Caki2 (cell line): ENCODE data around the gene TTLL11. TPM values are rescaled to one million over a fixed set of nuclear protein-coding genes. Genes with fewer than 3 reads are reported as not detected.

ENCODE experiments used
- DNase-seq: peaks from one replicate; pipeline ENCODE4 v3.0.0-alpha.2; 2015; ENCODE audit warnings: low read depth
- in situ Hi-C: cut with HindIII; loops from 2 replicates; pipeline ENCODE4 v1.10.0; 2016; ENCODE audit warnings: low sequenced_read_pairs, low pct_unique_long_range_greater_than_20kb, mixed read lengths
- total RNA-seq: library from RNA; depleted of rRNA; stranded (reverse); fragments of >200 nt; shearing (Covaris generic); gene quantifications from 2 replicates; pipeline ENCODE4 v1.2.3, GENCODE V29; 2014; ENCODE audit warnings: low replicate concordance

The TTLL11 gene
- total RNA-seq, 1 experiment from 2014 or later: 1.7 TPM

DNA sequence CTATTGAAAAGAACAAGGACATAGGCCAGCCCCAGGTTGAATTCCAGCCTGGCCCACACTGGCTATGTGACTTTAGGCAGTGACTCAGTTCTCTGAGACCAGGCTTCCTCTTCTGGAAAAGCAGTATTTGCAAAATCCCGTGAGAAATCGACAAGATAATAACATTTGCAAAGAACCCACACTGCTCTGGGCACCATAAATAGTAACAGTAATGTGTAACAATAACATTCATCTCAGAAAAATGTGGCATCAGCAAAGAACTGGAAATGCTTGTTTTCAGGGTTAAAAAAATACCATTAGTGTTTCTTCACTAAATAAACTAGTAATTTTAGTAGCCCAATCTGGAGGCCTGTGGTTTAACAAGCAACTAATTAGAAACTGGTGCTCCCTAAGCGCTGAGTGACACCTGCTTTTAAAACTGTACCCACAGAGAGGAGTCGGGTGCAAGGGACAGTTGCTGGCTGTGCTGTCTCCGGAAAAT is 148.4 kb downstream of the TTLL11 start:
- no peak for DNase-seq
- in situ Hi-C loops: no loop called here

- no peak for DNase-seq
- in situ Hi-C loops: no loop called here
Measured at GRCh38 chr9:121943463-121943862, 149.6 kb downstream of the TTLL11 start.

DNA sequence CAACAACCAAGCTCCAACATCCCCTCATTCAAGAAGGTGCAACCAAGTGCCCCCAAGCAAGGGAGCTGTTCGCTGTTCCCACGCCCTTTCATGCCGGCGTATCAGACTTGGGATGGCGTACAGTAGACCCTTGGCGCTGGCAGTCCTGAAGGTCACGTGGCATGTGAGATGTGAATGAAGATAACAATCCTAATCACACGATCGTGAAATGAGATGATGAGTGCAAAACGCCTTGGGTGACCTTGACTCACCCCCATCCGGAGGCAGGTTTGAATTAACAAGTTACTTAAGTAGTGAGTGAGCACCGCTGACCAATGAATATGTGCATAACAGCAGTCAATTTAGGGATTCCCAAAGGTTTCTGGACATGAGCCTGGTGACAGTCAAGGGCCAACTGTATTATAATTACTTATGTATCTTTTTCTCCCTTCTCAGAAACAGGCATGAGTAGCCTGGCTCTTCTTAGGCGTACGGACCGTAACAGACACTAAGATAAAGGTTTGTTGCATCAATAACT is 150.2 kb downstream of the TTLL11 start:
- no peak for DNase-seq
- in situ Hi-C loops: no loop called here

DNA sequence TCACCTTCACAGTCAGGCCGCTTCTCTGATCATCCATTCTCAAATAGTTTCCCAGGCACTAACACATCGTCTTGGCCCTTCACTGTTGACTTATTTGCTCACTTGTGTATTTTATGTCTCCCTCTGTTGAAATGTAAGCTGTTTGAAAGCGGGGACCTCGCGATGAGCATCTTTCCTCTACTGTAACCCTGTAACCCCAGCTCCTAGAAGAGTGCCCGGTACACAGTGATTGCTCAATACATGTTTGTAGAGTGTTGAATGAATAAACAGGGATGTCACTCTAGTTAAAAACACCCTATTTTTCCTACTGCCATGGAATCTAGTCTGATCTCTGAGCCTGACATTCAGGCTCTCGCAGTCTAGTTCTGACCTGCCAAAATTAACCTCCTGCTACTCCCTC is 150.8 kb downstream of the TTLL11 start:
- in situ Hi-C loops: no loop called here

DNA sequence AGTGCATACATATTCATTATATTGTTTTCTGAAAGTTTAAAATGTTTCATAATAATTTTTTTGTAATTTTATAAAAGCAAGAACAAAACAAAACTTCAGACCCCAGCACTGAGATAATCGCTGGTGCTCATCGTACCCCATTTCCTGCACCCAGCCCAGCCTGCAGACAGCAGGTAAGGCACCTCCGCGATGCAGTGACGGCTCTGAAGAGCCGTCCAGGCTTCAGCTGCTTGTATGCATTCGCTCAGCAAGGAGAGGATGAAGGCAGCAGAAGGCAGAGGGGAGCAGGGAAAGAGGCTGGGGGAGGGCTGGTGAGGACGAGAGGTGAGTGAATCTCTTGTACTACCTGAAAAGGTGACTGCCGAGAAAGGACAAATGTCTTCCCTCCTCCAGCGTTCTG is 153.5 kb downstream of the TTLL11 start:
- no peak for DNase-seq
- in situ Hi-C loops: no loop called here

More for the DNA sequence above, 150.8 kb downstream of the TTLL11 start:
- DNase-seq: no peak

DNA sequence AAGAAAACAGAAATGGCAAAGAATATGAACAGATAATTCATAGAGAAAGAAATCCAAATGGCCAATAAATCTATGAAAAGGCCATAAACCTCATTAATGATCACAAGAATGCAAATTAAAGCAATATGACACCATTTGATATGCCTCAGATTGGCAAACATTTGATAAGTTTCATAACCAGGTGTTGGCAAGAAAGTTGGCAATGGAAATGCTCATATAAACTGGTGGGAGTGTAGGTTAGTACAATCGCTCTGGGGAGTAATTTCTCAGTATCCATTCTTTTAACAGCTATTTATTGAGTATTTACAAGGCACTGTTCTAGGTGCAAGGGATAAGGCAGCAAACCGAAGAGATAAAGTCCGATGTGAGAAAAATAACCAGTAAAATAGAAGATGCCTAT is 154.5 kb downstream of the TTLL11 start:
- DNase-seq: no peak
- in situ Hi-C loops: no loop called here

- DNase-seq: no peak
- in situ Hi-C loops: no loop called here
Measured at GRCh38 chr9:121937240-121937639, 155.9 kb downstream of the TTLL11 start.

DNA sequence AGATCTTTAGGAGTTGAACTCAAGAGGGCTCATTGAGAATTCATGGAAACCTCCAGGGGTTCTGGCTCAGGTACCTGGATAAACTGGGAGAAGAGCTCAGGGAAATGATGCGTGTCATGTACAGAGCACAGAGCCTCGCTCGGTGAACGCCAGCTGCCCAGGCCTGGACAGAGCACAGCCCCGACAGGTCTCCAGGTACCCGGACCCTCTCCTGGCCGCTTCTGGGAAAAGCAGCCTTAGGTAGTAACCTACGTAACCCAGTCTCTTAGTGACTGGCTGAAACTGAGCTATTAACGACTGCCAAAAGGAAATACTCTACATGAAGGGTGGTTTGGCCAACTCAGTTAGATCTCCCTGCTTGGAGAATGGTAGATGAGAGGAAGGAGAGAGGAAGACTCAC is 157.4 kb downstream of the TTLL11 start:
- in situ Hi-C loops: no loop called here
- no peak for DNase-seq

DNA sequence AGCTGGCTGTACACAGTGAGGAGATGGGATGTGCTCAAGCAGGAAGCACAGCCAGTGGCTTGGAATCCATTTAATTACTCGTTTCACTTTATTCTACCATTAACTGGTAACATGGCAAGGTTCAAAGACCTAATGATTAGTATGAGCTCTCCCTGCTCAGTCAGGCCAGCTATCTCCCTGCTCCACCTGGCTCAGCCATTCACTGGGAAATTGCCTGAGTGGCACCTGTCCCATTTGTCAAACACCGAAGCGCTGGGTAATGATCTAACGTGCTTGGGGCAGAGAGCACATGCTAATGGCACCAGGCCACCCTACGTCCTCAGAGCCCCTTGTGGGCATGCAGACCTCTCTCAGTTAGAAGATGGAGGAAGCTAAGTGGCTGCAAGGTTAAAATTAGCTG is 162.2 kb downstream of the TTLL11 start:
- no peak for DNase-seq
- in situ Hi-C loops: no loop called here

- in situ Hi-C loops: no loop called here
- DNase-seq: no peak
Measured at GRCh38 chr9:121929893-121930875, 162.9 kb downstream of the TTLL11 start.

GRCh38 chr9:121927636-121928035 is 165.5 kb downstream of the TTLL11 start:
- in situ Hi-C loops: no loop called here
- no peak for DNase-seq

- no peak for DNase-seq
- in situ Hi-C loops: no loop called here
Measured at GRCh38 chr9:121927081-121927480, 166.0 kb downstream of the TTLL11 start.

- in situ Hi-C loops: no loop called here
- no peak for DNase-seq
Measured at GRCh38 chr9:121926351-121926801, 166.7 kb downstream of the TTLL11 start.

DNA sequence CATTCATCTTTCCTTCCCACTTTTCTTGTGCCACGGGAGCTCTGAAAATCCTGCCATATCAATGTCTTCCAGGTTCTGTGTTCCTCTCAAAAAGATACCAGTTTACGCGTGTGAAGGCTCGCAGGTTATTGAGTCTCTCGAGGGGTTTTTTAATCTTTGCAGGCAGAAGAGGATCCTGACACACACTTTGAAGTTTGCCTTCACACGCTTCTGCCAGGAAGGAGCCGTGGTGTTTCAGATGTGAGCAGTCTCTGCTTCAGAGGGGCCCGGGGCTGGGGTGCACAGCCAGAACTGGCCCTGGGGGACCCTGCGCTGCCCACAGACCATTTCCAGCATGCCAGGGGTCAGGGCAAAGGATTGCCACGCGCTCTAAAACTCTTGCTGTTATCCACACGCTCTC is 167.2 kb downstream of the TTLL11 start:
- in situ Hi-C loops: no loop called here
- DNase-seq: no peak

- no peak for DNase-seq
- in situ Hi-C loops: no loop called here
Measured at GRCh38 chr9:121924700-121925099, 168.4 kb downstream of the TTLL11 start.

- no peak for DNase-seq
- in situ Hi-C loops: no loop called here
Measured at GRCh38 chr9:121921444-121921843, 171.7 kb downstream of the TTLL11 start.

- in situ Hi-C loops: no loop called here
- DNase-seq: no peak
Measured at GRCh38 chr9:121917375-121918335, 175.5 kb downstream of the TTLL11 start.

DNA sequence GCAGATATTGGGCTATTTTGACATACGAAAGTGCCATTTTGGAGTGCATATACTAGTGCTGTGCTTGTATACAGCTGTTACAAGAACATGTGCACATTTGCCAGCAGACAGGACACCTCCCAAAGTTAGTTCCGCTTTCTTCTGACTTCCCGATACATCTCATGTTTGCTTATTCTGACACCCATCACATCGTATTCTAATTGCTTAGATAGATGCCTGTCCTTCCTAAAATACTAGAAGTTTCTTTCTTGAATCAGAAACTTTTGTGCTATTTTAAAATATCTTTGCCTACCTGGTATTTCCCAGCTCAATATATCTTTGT is 177.8 kb downstream of the TTLL11 start:
- in situ Hi-C loops: no loop called here

More for the DNA sequence above, 177.8 kb downstream of the TTLL11 start:
- no peak for DNase-seq
